Naive thymus-derived CD4-positive, alpha-beta T cell (primary cell): ENCODE data around the gene DNMT1. TPM values are rescaled to one million over a fixed set of nuclear protein-coding genes. Genes with fewer than 3 reads are reported as not detected.
A peak's percentile ranks its signal among the peaks of the same experiment; 100 is the strongest.

Experiments used
- ATAC-seq: fragments of 150-1000 bp; cut with Tn5 transposase; 2 replicates; pipeline ENCODE4 v1.10.0; 2021; ENCODE audit warnings: mild to moderate bottlenecking, moderate library complexity
- CTCF ChIA-PET: fragments of 350-600 bp; sonication (Branson Sonifier 250); formaldehyde crosslinking; loops from one replicate; lab custom pipeline; 2021; ENCODE audit warnings: antibody characterized with exemption; lab: Charles Lee
- POLR2A ChIA-PET: fragments of 350-600 bp; sonication (Branson Sonifier 250); formaldehyde crosslinking; loops from one replicate; lab custom pipeline; 2021; ENCODE audit warnings: antibody characterized with exemption, inconsistent platforms; lab: Charles Lee
- DNase-seq, 9 donors: peaks; one replicate each; pipeline versions ENCODE4 v3.0.0 to v3.0.0-alpha.2; 2020 to 2022; ENCODE audit warnings: mixed read lengths in 1 of 9
- H3K27ac ChIP-seq: one replicate; pipeline ENCODE4 v1.7.0; 2013; ENCODE audit warnings: mild to moderate bottlenecking, low read depth, low read length, moderate library complexity
- H3K27me3 ChIP-seq, 2 donors: one replicate each; pipeline ENCODE4 v1.7.0; 2013; ENCODE audit warnings: low read length in 2 of 2, mild to moderate bottlenecking in 2 of 2, moderate library complexity in 2 of 2; ENCODE audit not compliant: control insufficient read depth in 2 of 2, insufficient read depth in 2 of 2
- H3K36me3 ChIP-seq, 3 experiments: 1 replicate in 2 of 3; 2 replicates in 1 of 3; pipeline ENCODE4 v1.7.0; 2013; ENCODE audit warnings: low read length in 3 of 3, mild to moderate bottlenecking in 3 of 3, moderate library complexity in 1 of 3; ENCODE audit not compliant: insufficient read depth in 3 of 3, control insufficient read depth in 2 of 3
- H3K4me1 ChIP-seq, 2 donors: one replicate each; pipeline ENCODE4 v1.7.0; 2013; ENCODE audit warnings: low read length in 2 of 2, mild to moderate bottlenecking in 2 of 2, moderate library complexity in 1 of 2; ENCODE audit not compliant: control insufficient read depth in 2 of 2, insufficient read depth in 2 of 2
- H3K4me3 ChIP-seq: 2 replicates; pipeline ENCODE4 v1.7.0; 2013; ENCODE audit warnings: mild to moderate bottlenecking, low read length
- H3K9me3 ChIP-seq, 3 experiments: 1 replicate in 2 of 3; 2 replicates in 1 of 3; pipeline ENCODE4 v1.7.0; 2013; ENCODE audit warnings: low read length in 3 of 3; ENCODE audit not compliant: control insufficient read depth in 2 of 3
- H3K27ac Mint-ChIP-seq, 9 donors: one replicate each; pipeline ENCODE4 v1.8.0; 2020 to 2022; ENCODE audit warnings: mixed read lengths in 9 of 9, mild to moderate bottlenecking in 8 of 9, moderate library complexity in 5 of 9, inconsistent platforms in 2 of 9
- H3K27me3 Mint-ChIP-seq, 5 donors: one replicate each; pipeline ENCODE4 v1.8.0; 2021 to 2022; ENCODE audit warnings: mixed read lengths in 5 of 5, mild to moderate bottlenecking in 1 of 5
- H3K36me3 Mint-ChIP-seq, 5 donors: one replicate each; pipeline ENCODE4 v1.8.0; 2020 to 2022; ENCODE audit warnings: mixed read lengths in 5 of 5, mild to moderate bottlenecking in 3 of 5, inconsistent platforms in 1 of 5
- H3K4me1 Mint-ChIP-seq, 7 donors: one replicate each; pipeline ENCODE4 v1.8.0; 2020 to 2022; ENCODE audit warnings: mixed read lengths in 7 of 7, mild to moderate bottlenecking in 3 of 7, inconsistent platforms in 1 of 7
- H3K4me3 Mint-ChIP-seq, 10 donors: one replicate each; pipeline ENCODE4 v1.8.0; 2020 to 2022; ENCODE audit warnings: mild to moderate bottlenecking in 10 of 10, mixed read lengths in 10 of 10, moderate library complexity in 6 of 10, inconsistent platforms in 2 of 10
- H3K9me3 Mint-ChIP-seq, 11 donors: one replicate each; pipeline ENCODE4 v1.8.0; 2020 to 2022; ENCODE audit warnings: mixed read lengths in 11 of 11, mild to moderate bottlenecking in 4 of 11, inconsistent platforms in 1 of 11, moderate library complexity in 1 of 11
- intact Hi-C, 2 donors: fragments of 100-400 bp; cut with micrococcal nuclease; formaldehyde crosslinking; loops; one replicate each; pipeline ENCODE4 v1.15.1; 2023
- polyA plus RNA-seq, 2 donors: library from polyadenylated mRNA; unstranded; fragments of 300-500 nt; fragmentation: Illumina TruSeq; gene quantifications; one replicate each; pipeline ENCODE4 v1.2.3, GENCODE V29; 2021
- total RNA-seq, 6 experiments: library from RNA in 5 of 6; stranded (reverse) in 5 of 6; gene quantifications; 1 replicate in 5 of 6; 2 replicates in 1 of 6; pipeline ENCODE4 v1.2.3 and lab custom pipeline; 2021 to 2026

The DNMT1 gene
- total and polyA plus RNA-seq, 7 experiments from 2014 or later, result 113 to 334 (median 187) TPM

GRCh38 chr19:10214784-10215183, 20.0 kb upstream of the DNMT1 start:
- CTCF ChIA-PET, result interaction anchor here (0.6 to 0.7 kb wide), 3 partner anchors 215 to 366 kb away, joined by 3 to 6 read pairs (median 4); no protein-coding TSS in a partner anchor
- intact Hi-C loops, result loop anchor here in 1 of 2 donors (5.0 kb wide), 1 partner anchor 38 kb away; the partner anchor contains the start of gene MRPL4
- POLR2A ChIA-PET, result interaction anchor here (0.5 to 0.7 kb wide), 2 partner anchors 9 to 604 kb away, joined by 3 read pairs; no protein-coding TSS in a partner anchor

DNA sequence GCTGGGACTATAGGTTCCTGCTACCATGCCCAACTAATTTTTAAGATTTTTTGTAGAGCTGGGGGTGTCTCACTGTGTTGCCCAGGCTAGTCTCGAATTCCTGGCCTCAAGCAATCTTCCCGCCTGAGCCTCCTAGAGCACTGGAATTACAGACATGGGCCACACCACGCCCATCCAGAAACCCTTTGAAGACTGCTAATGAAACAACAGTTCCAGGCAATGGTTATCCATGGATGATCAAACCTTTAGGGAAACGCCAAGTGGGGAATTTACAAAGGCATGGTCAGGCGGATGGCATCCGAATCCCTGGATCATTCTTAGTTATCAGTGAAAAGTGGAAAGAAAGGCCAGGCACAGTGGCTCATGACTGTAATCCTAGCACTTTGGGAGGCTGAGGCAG, 16.9 kb upstream of the DNMT1 start:
- Mint-ChIP-seq H3K27me3 (no peaks in the 10 kb centered on the region), H3K36me3 (peaks cover 0 to 7% (median 0%) of the 10 kb centered on the region in 5 donors), H3K9me3 (peaks cover 0 to 8% (median 0%) of the 10 kb centered on the region in 11 donors), H3K4me3 (no peak overlapping the region), H3K4me1 (peaks cover 0 to 5% (median 0%) of the 10 kb centered on the region in 7 donors), H3K27ac (no peak overlapping the region)
- Histone ChIP-seq H3K4me1 (no peaks in the 10 kb centered on the region), H3K27me3 (no peaks in the 10 kb centered on the region), H3K9me3 (peaks cover 0 to 7% (median 0%) of the 10 kb centered on the region in 3 experiments), H3K27ac (no peak overlapping the region), H3K4me3 (no peak overlapping the region), H3K36me3 (no peaks in the 10 kb centered on the region)
- ChIA-PET POLR2A (no interaction called here), CTCF (no interaction called here)
- DNase-seq (no peak), ATAC-seq (no peak)
- intact Hi-C loops, result no loop called here

More at GRCh38 chr19:10214784-10215183, 20.0 kb upstream of the DNMT1 start:
- H3K4me3 ChIP-seq, result no peak overlapping the region
- H3K27ac ChIP-seq, result no peak overlapping the region
- H3K4me3 Mint-ChIP-seq, result no peak overlapping the region
- no peaks in the 10 kb centered on the region for H3K36me3 ChIP-seq
- peaks cover 0 to 4% (median 0%) of the 10 kb centered on the region in 7 donors for H3K4me1 Mint-ChIP-seq
- no peaks in the 10 kb centered on the region for H3K4me1 ChIP-seq
- H3K27me3 Mint-ChIP-seq, result no peaks in the 10 kb centered on the region
- DNase-seq (no peak), ATAC-seq (no peak)
- H3K27me3 ChIP-seq, result no peaks in the 10 kb centered on the region
- no peaks in the 10 kb centered on the region for H3K9me3 Mint-ChIP-seq
- H3K9me3 ChIP-seq, result no peaks in the 10 kb centered on the region
- no peaks in the 10 kb centered on the region for H3K36me3 Mint-ChIP-seq
- no peak overlapping the region for H3K27ac Mint-ChIP-seq

GRCh38 chr19:10211061-10211460, 16.3 kb upstream of the DNMT1 start:
- Mint-ChIP-seq H3K4me3 (no peak overlapping the region), H3K9me3 (peaks cover 0 to 8% (median 0%) of the 10 kb centered on the region in 11 donors), H3K4me1 (peaks cover 0 to 7% (median 0%) of the 10 kb centered on the region in 7 donors), H3K27me3 (no peaks in the 10 kb centered on the region), H3K27ac (no peak overlapping the region), H3K36me3 (peaks cover 0 to 8% (median 0%) of the 10 kb centered on the region in 5 donors)
- POLR2A ChIA-PET, result no interaction called here
- ATAC-seq (no peak), DNase-seq (no peak)
- intact Hi-C loops, result no loop called here
- Histone ChIP-seq H3K36me3 (no peaks in the 10 kb centered on the region), H3K27ac (no peak overlapping the region), H3K27me3 (no peaks in the 10 kb centered on the region), H3K4me1 (no peaks in the 10 kb centered on the region), H3K9me3 (peaks cover 0 to 8% (median 0%) of the 10 kb centered on the region in 3 experiments), H3K4me3 (no peak overlapping the region)
- CTCF ChIA-PET, result interaction anchor here (0.6 kb wide), 1 partner anchor 654 kb away, joined by 3 read pairs; no protein-coding TSS in a partner anchor

DNA sequence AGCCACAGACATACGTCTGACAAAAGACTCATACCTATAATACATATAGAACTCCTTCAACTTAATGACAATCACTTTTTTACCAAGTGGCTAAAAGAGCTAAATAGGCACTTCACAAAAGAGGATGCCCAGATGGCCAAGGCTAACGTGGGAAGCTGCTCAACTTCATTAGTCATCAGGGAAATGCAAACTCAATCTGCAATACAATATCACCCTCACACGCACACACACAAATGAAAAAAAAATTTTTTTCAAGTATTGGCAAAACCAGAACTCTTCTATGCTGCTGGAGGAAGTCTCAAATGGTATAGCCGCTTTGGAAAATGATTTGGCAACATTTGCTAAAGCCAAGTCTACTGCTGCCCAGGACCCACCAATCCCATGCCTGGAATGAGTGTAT, 14.6 kb upstream of the DNMT1 start:
- Mint-ChIP-seq H3K4me1 (peaks cover 0 to 8% (median 0%) of the 10 kb centered on the region in 7 donors), H3K27ac (no peak overlapping the region), H3K27me3 (no peaks in the 10 kb centered on the region), H3K4me3 (no peak overlapping the region), H3K9me3 (peaks cover 0 to 8% (median 0%) of the 10 kb centered on the region in 11 donors), H3K36me3 (peaks cover 0 to 8% (median 3%) of the 10 kb centered on the region in 5 donors)
- peak; percentile 44 for ATAC-seq
- POLR2A ChIA-PET, result interaction anchor here (0.6 kb wide), 1 partner anchor 9 kb away, joined by 3 read pairs; no protein-coding TSS in a partner anchor
- Histone ChIP-seq H3K9me3 (peaks cover 0 to 8% (median 0%) of the 10 kb centered on the region in 3 experiments), H3K36me3 (no peaks in the 10 kb centered on the region), H3K4me3 (no peak overlapping the region), H3K4me1 (no peaks in the 10 kb centered on the region), H3K27ac (no peak overlapping the region), H3K27me3 (no peaks in the 10 kb centered on the region)
- CTCF ChIA-PET, result no interaction called here
- DNase-seq, result no peak
- intact Hi-C loops, result no loop called here

DNA sequence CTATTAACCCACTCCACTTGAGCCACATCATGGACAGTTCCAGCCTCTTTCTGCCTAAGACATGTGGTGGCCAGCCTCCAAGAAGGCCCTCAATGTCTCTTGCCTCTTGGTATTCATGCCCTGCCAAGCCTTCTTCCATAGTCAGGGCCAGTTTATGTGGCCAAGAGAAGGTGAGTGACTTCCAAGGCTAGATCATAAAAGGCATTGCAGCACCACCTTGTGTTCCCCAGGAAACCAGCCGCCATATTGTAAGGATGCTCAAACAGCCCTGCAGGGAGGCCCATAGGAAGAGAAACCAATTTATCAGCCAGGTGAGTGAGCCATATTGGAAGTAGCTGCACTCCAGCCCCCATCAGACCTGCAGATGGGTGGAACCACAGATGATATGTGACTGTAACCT, 12.3 kb upstream of the DNMT1 start:
- CTCF ChIA-PET, result interaction anchor here (1.1 kb wide), 1 partner anchor 29 kb away, joined by 3 read pairs; no protein-coding TSS in a partner anchor
- H3K4me3 Mint-ChIP-seq, result no peak overlapping the region

DNA sequence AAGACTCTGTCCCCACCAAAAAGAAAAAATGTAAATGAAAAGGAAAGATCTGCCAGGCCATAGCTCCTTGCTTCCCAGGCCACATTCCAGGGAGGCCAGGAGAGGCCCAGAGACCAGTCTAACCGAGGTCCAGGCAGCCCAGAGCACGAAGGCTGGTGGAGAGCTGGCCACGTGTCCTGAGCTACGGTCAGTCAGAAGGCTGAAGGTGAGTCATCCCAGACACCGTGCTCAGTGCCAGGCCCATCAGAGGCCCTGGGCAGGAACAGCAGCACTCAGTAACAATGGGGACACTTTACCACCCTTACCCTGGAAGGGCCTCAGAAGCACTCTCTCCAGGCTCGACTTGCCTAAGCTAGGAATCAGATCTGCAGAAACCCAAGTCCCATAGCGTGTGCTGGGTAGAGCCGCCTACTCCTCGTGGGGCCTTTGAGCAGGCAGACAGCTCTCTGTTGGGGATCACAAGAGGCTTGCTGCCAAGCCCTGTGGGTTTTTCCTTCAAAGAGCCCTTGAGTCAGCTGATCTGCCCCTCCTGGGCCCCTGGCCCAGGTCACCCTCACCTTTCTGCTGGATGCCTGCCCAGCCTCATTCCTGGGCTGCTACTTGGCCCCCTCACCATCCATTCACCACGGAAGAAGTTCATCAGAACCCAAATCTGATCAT, 11.6 kb upstream of the DNMT1 start:
- no peaks in the 10 kb centered on the region for H3K4me1 ChIP-seq
- DNase-seq, result no peak
- peaks cover 0 to 8% (median 0%) of the 10 kb centered on the region in 3 experiments for H3K9me3 ChIP-seq
- CTCF ChIA-PET, result interaction anchor here (1.1 kb wide), 1 partner anchor 29 kb away, joined by 3 read pairs; no protein-coding TSS in a partner anchor
- intact Hi-C loops, result no loop called here
- Mint-ChIP-seq H3K4me1 (peaks cover 0 to 8% (median 0%) of the 10 kb centered on the region in 7 donors), H3K27me3 (no peaks in the 10 kb centered on the region), H3K9me3 (peaks cover 0 to 8% (median 0%) of the 10 kb centered on the region in 11 donors), H3K36me3 (peaks cover 0 to 8% (median 3%) of the 10 kb centered on the region in 5 donors), H3K4me3 (no peak overlapping the region), H3K27ac (peak overlapping the region in 1 of 9 donors; percentile 14)
- no peaks in the 10 kb centered on the region for H3K36me3 ChIP-seq
- H3K27me3 ChIP-seq, result no peaks in the 10 kb centered on the region
- no peak overlapping the region for H3K4me3 ChIP-seq
- ATAC-seq, result no peak
- POLR2A ChIA-PET, result no interaction called here
- H3K27ac ChIP-seq, result no peak overlapping the region

More for the DNA sequence above, 12.3 kb upstream of the DNMT1 start:
- DNase-seq (no peak), ATAC-seq (no peak)
- H3K9me3 ChIP-seq, result peaks cover 0 to 8% (median 0%) of the 10 kb centered on the region in 3 experiments
- peak overlapping the region in 1 of 9 donors; percentile 14 for H3K27ac Mint-ChIP-seq
- H3K9me3 Mint-ChIP-seq, result peaks cover 0 to 8% (median 0%) of the 10 kb centered on the region in 11 donors
- H3K27me3 ChIP-seq, result no peaks in the 10 kb centered on the region
- H3K27me3 Mint-ChIP-seq, result no peaks in the 10 kb centered on the region
- H3K4me3 ChIP-seq, result no peak overlapping the region
- H3K4me1 ChIP-seq, result no peaks in the 10 kb centered on the region
- H3K27ac ChIP-seq, result no peak overlapping the region
- no peaks in the 10 kb centered on the region for H3K36me3 ChIP-seq
- POLR2A ChIA-PET, result no interaction called here
- H3K36me3 Mint-ChIP-seq, result peaks cover 0 to 8% (median 3%) of the 10 kb centered on the region in 5 donors
- peaks cover 0 to 8% (median 0%) of the 10 kb centered on the region in 7 donors for H3K4me1 Mint-ChIP-seq
- intact Hi-C loops, result no loop called here
